Stimulated activated CD8-positive, alpha-beta memory T cell treated with anti-CD3 and anti-CD28 coated beads, Interleukin-7, amount 100 ng/mL, for 24 hours (primary cell): ENCODE results near the gene SCO1.
"Not testable (repeated sequence)": the region's sequence is repeated elsewhere in the genome, so short reads cannot be mapped to it uniquely, and the experiment has no call there.

ENCODE experiments used
- DNase-seq: peaks from one replicate; pipeline ENCODE4 v3.0.0-alpha.2; 2020; ENCODE audit warnings: low read depth

SCO1 gene

GRCh38 chr17:10697092-10698081, at the start of gene SCO1, which contains the start of gene ADPRM:
Gene SCO1, minus strand, starts transcription at chr17:10697533. Its CDS starts 26 bp downstream, at chr17:10697507.
Gene ADPRM, plus strand, starts transcription at chr17:10697594. Its CDS starts 7,333 bp downstream, at chr17:10704927.
- peak; percentile 81 for DNase-seq

GRCh38 chr17:10745231-10745630, 47.9 kb upstream of the SCO1 start:
- no peak for DNase-seq

- no peak for DNase-seq
Observed at GRCh38 chr17:10744501-10745000, 47.2 kb upstream of the SCO1 start.

GRCh38 chr17:10743316-10744009, 46.1 kb upstream of the SCO1 start:
- no peak for DNase-seq

GRCh38 chr17:10742431-10742830, 45.1 kb upstream of the SCO1 start:
- no peak for DNase-seq

GRCh38 chr17:10741416-10742135, 44.2 kb upstream of the SCO1 start:
- no peak for DNase-seq

GRCh38 chr17:10739386-10739785, 42.1 kb upstream of the SCO1 start:
- DNase-seq = no peak

GRCh38 chr17:10738521-10739258, 41.4 kb upstream of the SCO1 start:
- DNase-seq = no peak

GRCh38 chr17:10737736-10738135, 40.4 kb upstream of the SCO1 start:
- DNase-seq = no peak

- DNase-seq = no peak
Observed at GRCh38 chr17:10737168-10737622, 39.9 kb upstream of the SCO1 start.

GRCh38 chr17:10735821-10736220, 38.5 kb upstream of the SCO1 start:
- no peak for DNase-seq

- no peak for DNase-seq
Observed at GRCh38 chr17:10735251-10735650, 37.9 kb upstream of the SCO1 start.

GRCh38 chr17:10733666-10734065, 36.3 kb upstream of the SCO1 start:
- no peak for DNase-seq

GRCh38 chr17:10732121-10732520, 34.8 kb upstream of the SCO1 start:
- not testable (repeated sequence) for DNase-seq

- no peak for DNase-seq
Observed at GRCh38 chr17:10731408-10731879, 34.1 kb upstream of the SCO1 start.

- not testable (repeated sequence) for DNase-seq
Observed at GRCh38 chr17:10730247-10730646, 32.9 kb upstream of the SCO1 start.

GRCh38 chr17:10729334-10730193, 32.2 kb upstream of the SCO1 start, which contains the start of gene TMEM220:
Gene TMEM220, minus strand, starts transcription at chr17:10730023. Its CDS starts 172 bp downstream, at chr17:10729851.
- DNase-seq = no peak

GRCh38 chr17:10728331-10728892, 31.1 kb upstream of the SCO1 start:
- DNase-seq = no peak

GRCh38 chr17:10727192-10727591, 29.9 kb upstream of the SCO1 start:
- DNase-seq = no peak

GRCh38 chr17:10726196-10726595, 28.9 kb upstream of the SCO1 start:
- no peak for DNase-seq
